Left renal cortex interstitium (tissue), 4 donors: ENCODE results near the gene EXD2. TPM values are rescaled to one million over a fixed set of nuclear protein-coding genes. Genes with fewer than 3 reads are reported as not detected.
"Not testable (repeated sequence)": the region's sequence is repeated elsewhere in the genome, so short reads cannot be mapped to it uniquely, and the experiment has no call there.

Source experiments
- DNase-seq, 4 donors: peaks; one replicate each; pipeline ENCODE4 v3.0.0-alpha.2; 2013; ENCODE audit warnings: low read depth in 4 of 4, low spot score in 2 of 4, missing footprints in 1 of 4
- polyA plus RNA-seq, 4 donors: library from polyadenylated mRNA; unstranded; fragments of 120-200 nt; gene quantifications; one replicate each; pipeline ENCODE4 v1.2.1, GENCODE V29; 2013; ENCODE audit not compliant: insufficient read length in 4 of 4

EXD2 gene
- polyA plus RNA-seq, 4 donors: 18.9 to 36.4 (median 33.4) TPM

DNA sequence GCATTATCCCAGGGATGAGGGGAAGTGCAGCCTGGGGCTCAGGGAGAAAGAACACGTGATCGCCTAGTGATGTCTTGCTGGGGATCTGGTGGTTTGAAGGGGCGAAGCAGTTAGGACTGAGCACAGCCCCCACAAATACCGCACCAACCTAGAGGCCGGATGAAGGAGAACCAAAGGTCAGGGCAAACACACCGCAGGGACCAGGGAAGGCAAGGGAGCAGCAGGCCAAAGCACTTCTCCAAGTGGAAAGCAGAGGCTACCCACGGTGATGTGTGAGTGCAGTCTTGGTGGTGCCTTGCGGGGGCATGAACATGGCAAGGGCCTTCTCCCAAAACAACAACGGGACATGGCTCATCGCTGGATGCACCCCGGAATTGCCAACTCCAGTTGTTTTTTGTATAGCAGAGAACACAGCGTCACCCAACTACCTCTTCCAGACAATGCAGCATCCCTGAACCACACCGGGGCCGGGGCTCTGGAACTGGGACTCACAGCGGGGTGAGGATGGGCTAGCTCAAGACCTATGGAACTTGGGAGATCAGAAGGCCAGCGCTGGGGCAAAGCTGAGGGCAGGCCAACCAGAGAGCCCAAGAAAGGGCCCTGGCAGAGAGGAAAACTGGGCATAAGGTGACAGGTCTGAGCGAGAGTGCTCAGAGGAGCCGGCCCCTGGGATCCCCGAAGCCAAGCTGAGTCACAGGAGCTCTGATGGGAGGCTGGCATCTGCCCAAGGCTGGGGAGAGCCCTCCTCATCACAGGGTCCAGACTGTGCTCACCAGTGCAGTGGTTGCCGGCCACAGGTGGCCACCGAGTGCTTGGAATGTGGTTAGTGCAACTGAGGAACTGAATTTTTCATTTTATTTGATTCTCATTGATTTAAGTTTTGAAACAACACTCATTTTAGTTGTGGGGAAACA is 79.8 kb downstream of the EXD2 start:
- DNase-seq: no peak

DNA sequence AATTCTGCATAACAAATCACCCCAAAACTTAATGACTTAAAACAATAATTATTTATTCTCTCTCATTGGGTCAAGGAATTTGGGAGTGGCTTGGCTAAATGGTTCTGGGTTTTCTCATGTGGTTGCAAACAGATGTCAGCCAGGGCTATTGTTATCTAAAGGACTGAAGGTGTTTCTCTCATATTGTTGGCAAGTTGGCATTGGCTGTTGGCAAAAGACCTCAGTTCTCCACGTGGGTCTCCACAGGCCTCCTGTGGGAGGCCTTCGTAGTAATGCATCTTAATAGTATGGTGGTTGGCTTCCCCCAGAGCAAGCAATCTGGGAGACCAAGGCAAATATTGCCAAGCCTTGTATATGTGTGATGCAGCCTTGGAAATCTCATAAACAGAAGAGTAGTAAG is 83.0 kb downstream of the EXD2 start:
- DNase-seq: no peak

DNA sequence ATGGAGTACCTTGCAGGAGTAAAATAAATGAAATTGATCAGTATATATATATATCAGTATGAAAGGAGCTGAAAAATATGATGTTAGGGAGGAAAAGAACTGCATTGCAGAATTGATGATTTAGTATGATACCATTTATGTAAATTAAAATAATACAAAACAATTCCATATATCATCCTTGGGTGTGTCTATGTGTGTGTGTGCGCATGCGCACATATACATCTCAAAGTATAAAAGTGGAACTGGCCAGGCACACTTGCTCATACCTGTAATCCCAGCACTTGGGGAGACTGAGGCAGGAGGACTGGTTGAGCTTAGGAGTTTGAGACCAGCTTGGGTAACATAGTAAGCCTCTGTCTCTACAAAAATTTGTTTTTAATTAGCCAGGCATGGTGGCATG is 84.0 kb downstream of the EXD2 start:
- no peak for DNase-seq

DNA sequence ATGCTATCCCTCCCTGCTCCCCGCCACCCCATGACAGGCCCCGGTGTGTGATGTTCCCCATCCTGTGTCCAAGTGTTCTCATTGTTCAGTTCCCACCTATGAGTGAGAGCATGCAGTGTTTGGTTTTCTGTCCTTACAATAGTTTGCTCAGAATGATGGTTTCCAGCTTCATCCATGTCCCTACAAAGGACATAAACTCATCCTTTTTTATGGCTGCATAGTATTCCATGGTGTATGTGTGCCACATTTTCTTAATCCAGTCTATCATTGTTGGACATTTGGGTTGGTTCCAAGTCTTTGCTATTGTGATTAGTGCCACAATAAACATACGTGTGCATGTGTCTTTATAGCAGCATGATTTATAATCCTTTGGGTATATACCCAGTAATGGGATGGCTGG is 86.1 kb downstream of the EXD2 start:
- not testable (repeated sequence) for DNase-seq

DNA sequence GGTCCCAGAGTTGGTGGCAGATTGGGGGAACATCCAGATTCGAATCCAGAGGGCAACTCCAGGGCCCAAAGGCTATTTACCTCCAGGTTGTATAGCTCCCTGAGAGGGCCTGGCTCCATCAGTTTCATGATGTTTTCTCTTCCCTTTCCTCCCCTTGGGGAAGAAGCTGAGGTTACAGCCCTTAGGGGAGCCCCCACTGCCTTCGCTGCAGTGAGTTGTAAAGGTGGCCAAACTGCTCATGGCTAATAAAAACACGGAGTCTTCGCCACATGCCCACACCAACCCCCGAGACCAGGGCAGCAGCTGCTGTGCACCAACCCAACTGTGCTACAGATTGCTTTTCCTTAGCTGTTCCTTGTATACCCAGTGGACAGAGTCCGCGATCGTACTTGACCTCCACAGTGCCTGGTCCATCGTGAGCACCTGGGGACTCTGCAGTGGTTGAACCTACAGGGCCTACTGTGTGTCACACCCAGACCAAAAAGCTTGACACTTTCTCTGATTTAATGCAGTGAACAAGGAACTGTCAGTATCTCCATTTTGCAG is 89.5 kb downstream of the EXD2 start:
- DNase-seq: no peak

DNA sequence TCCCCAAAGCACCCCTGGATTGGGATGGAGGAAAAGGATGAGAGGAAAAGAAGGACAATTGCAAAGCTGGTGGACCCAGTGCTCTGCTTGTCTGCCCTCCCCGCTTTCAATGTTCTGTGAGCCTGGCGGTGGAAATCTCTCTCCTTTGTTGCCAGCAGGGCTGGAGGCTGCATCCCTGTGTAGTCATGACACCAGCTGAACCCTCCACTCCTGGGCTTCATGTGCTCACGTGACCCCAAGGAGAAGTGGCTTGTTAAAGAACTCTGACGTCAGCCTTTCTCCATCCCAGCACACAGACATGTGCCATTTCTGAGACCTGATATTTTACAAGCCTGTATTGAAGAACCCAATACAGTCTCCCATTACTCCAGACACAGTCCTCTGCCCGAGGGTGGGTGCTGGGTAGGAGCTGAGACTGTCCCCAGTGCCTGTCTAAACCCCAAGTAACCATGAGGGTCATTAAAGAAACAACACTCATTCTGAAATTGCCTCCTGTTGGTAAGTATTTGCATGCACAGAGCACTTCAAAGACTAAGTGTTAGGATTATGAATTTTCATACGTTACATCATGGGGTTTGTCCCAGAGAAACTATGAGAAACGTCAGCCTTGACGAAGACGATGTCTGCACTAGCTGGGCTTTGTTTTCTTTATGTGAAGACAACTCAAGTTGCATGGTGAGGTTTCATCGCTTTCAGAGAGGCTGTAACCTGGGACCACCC is 90.3 kb downstream of the EXD2 start:
- DNase-seq: no peak

DNA sequence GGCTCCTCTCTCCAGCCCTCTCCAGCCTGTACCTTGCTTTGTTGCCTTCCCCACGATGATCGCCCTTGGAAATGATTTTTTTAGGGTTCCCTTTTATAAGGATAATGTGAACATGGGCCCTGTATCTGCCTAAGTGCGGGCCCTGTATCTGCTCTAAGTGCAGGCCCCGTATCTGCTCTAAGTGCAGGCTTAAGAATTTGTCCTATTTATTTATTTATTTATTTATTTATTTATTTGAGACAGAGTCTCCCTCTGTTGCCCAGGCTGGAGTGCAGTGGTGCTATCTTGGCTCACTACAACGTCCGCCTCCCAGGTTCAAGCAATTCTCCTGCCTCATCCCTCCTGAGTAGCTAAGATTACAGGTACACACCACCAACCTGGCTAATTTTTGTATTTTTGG is 91.2 kb downstream of the EXD2 start:
- no peak for DNase-seq

DNA sequence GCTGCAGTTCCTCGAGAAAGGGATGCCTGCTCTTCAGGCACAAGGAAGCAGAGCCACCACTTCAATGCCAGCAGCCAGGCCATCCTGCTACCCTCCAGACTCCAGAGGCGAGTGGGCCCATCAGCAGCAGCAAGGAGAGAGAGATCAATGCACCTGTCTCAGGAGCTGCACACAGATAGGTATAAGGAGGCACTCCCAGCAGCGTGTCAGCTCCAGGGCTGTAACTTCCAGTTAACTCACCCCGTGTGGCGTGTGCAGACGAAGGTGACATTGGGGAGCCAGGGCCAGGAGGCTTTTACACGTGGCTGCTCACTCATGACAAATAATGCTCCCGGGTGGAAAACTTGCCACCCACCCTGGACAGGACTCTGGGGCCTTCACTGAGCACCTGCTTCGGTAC is 92.9 kb downstream of the EXD2 start:
- DNase-seq: no peak

DNA sequence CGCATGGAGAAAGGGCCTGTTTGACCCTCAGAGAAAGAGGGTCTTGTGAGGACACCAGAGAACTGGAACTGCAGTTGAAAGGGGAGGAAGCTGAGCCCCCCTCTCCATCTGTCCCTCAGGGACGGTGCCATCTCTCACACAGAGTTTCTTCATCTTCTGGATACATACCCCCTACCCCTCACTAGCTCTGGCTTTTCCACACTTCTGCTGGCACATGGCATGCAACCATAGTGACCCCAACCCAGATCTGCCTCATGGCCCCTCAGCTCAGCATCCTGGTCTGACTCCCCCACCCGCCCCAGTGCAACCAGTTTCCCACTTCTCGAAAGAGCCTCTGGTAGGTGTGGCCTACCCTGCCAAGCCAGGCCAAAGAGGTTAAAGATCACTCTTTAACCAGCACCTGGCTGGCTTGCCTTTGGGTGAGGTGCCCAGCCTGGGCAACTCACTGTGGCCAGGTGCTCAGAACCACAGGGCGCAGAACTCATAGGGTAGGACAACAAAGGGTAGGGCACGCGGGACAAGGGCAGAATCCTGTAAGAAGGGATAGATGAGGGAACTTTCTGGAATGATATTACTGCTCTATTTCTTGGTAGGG is 94.5 kb downstream of the EXD2 start:
- DNase-seq: no peak

DNA sequence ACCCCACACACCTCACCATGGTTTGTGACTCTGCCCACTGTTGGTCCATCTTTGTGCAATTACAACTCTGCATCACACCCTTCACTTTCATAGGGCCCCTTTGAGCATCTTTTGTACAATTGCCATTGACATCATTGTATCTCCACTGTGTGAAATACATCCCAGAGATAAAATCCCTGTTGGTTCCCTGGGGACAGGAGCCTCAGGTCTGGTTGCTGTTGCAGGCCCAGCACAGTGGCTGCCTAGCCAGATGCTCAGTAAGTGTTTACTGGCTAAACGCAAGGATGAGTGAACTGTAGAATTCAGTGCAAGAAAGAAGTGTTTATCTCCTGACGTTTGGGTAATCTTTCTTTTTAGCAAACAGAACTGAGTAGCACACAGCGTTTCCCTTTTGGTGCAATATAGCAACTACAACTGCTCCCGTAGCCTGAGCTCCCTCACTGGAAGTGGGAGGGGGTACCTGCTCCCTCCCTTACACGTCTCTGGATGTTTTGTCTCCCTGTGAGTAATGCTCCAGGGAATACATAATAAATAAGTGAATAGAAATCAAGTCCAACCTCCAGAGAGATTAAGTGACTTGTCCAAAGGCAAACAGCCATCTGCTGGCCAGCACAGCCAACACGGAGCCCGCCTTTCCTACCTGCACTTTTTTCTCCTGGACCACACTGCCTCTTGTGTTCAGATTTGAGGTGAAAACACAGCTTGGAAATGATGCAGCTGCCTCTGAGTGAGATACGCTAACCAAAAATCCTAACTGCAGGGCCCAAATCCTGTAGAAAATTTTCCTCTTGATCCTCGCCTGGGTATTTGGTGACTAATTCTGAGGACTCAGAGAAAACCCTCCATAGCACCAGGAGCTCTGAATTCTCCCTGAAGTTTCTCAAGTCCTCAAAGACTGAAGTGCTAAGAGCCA is 96.1 kb downstream of the EXD2 start:
- DNase-seq: no peak

DNA sequence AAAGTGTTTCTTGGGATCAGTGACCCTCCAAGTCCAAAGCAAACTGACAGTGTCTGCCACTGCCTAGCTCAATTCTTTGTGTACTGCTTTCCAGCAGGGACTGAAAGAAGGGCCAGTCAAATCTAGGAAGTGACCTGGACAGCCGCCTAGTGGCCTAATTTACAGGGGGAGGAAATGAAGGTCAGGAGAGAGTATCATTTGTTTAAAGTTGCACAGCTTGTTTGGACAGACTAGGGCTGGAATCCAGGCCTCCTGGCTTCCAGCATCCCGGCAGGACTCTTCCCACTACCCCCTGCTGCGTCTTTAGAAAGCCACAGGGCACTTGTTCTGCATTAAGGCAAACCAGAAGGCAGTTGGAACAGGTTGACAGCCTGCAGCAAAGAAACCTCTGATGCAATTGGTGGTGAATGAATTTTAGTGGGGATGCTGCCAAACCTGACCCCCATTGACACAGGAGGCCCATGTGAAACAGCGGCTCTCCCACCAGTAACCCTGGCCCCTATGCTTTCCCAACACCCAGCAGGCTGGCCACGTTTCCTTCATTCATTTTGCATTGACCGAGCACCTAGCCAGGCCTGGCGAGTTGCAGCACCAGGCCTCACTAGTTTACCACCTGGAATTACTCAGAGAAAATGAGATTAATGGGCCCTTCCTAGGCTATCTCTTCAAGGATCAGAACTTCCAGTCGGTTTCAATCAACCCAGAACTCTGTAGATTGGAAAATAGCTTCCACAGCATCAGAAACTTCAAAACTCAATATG is 96.9 kb downstream of the EXD2 start:
- DNase-seq: peak in 3 of 4 donors; percentile 23 to 36 (median 26)

DNA sequence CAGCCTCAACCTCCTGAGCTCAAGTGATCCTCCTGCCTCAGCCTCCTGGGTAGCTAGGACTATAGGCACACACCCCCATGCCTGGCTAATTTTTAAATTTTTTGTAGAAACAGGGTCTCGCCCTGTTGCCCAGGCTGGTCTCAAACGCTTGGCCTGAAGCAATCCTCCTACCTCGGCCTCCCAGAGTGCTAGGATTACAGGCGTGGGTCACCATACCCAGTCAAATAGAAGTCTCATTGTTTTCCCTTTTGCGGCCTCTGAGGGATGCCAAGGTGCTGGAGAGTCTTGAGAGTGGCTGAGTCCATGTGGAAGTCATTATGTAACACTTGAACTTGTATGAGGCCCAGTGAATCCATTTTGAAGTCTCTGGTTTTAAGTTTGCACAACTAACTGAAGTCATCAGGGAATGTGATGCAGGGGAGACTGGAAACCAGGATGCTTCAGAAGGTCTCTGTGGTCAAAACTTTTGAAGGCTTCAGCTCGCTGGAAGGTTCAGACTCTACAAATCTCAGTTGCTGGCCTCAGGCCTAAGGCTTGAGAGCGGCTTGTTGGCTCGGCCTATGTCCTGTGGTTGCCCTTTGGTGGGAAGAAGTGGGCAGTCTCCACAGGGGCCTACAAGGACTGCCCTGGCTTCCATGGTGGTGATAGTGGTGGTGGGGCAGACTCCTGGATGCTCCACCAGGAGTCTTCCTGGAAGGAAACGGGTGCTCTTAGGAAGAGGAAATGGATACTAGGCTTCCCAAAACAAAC is 97.8 kb downstream of the EXD2 start:
- DNase-seq: no peak

DNA sequence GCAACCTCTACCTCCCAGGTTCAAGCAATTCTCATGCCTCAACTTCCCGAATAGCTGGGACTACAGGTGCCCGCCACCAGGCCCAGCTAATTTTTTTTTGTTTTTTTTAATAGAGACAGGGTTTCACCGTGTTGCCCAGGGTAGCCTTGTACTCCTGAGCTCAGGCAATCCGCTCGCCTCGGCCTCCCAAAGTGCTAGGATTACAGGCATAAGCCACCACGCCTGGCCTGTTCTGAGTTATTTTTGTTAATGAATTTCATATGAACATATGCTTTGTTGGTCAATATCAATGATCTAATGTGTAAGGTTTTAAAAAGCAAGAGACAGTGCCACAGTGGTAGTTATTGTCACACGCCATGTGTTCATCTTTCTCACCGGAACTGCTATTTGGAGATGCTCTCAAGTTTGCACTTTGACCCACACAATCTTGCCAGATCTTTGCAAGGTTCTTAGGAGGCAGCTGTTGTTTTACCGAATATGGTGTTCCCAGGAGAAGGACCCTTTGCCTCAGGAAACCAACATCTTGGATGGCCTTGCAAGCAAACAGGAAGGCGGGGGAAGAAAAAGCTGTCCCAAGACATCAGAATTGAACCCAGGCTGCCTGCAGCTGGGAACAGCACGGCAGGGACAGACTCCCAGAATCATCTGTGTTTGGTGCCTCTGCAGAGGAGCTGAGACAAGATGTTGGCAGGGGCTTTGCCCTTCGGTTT is 98.7 kb downstream of the EXD2 start:
- DNase-seq: no peak

DNA sequence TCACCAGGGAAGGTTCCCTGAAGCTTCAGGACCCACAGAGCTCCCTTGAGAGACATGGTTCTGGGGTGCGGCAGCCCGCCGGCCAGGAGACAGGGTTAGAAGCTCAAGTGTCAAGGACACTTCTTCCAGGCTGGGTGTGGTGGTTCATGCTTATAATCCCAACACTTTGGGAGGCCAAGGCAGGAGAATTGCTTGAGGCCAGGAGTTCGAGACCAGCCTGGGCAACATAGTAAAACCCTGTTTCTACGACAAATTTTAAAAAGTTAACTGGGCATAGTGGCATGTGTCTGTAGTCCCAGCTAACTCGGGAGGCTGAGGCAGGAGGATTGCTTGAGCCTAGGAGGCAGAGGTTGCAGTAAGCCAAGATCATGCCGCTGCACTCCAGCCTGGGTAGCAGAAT is 99.6 kb downstream of the EXD2 start:
- DNase-seq: not testable (repeated sequence)

DNA sequence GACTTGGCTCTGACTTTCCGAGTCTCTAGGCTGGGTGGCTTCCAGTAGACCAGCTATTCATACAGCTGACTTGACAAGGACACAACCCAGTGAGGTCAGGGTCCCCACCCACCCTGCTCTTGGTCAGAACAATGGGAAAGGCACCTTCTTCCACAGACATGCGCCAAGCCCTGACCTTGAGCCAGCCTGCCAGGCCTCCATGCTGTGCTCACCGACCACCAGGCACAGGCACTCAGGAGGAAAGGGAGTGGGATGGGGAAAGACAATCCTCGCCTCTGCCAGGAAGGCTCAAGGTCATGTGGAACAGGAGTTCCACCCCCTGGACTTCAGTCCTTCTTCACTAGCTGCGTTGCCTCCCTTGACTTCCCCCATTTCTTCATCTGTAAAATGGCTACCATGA is 100.1 kb downstream of the EXD2 start:
- DNase-seq: no peak

DNA sequence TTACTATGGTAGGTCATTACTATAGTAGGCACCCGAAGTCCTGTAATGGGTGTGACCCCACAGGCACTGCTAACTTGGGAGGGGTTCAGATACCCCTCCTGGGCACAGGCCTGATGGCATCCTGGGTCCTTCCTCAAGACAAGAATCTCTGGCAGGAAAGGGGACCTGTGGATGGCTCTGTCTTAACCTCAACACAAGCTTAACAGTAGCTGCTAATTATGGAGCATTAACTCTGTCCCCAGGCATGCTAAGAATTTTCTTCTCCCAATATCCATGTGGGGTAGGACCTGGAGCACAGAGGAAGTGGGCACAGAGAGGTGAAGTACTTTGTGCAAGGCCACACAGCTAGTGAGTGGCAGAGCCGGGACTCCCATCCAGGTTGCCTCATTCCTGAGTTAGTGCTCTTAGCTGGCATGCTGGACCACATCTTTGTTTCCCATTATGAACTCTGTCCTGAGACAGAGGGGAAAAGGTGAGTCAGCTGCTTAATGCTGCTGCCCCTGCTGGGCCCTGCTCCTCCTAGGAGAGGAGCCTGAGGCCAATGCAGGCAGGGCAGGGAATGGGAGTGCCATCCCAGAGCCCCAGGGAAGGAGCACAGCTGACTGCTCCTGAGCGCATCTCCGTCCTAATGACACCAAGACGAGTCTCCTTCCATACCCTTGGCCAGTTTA is 100.7 kb downstream of the EXD2 start:
- no peak for DNase-seq
